ENCODE data around the gene CENPP. TPM values are rescaled to one million over a fixed set of nuclear protein-coding genes. Genes with fewer than 3 reads are reported as not detected.

The CENPP gene
- total RNA-seq, 2 donors from 2014 or later, result 0.78 to 2.3 TPM

DNA sequence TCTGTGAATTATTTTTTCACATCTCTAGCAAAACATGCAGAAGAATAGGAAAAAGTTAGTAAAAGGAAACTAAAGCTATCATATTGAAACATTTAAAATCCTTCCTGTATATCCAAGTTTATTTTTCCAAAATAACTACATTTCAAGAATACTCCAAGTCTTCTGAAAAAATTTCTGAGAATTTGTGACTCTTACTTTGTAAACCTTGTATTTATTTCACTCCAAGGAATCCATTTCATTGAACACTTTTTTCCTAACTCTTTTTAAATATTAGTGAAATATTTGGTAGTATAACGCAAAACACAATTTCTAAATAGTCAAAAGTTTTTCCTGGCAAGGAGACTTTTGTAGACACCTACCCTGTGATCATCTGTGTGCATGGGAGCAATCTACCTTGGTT lies 190.8 kb downstream of the CENPP start:
- H3K4me3 ChIP-seq, result no peak overlapping the region
- TF ChIP-seq POLR2A (IDR thresholded peaks at IDR 0.05), result no peak
- TF ChIP-seq, protein P1, sequence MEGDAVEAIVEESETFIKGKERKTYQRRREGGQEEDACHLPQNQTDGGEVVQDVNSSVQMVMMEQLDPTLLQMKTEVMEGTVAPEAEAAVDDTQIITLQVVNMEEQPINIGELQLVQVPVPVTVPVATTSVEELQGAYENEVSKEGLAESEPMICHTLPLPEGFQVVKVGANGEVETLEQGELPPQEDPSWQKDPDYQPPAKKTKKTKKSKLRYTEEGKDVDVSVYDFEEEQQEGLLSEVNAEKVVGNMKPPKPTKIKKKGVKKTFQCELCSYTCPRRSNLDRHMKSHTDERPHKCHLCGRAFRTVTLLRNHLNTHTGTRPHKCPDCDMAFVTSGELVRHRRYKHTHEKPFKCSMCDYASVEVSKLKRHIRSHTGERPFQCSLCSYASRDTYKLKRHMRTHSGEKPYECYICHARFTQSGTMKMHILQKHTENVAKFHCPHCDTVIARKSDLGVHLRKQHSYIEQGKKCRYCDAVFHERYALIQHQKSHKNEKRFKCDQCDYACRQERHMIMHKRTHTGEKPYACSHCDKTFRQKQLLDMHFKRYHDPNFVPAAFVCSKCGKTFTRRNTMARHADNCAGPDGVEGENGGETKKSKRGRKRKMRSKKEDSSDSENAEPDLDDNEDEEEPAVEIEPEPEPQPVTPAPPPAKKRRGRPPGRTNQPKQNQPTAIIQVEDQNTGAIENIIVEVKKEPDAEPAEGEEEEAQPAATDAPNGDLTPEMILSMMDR (IDR thresholded peaks at IDR 0.05), result no peak
- H3K9me3 ChIP-seq, result no peaks in the 10 kb centered on the region
- WGBS, 2 donors, result 90 to 100% methylated on average over 1 of the region's 1 CpG
- H3K27ac ChIP-seq, result no peak overlapping the region
- no peaks in the 10 kb centered on the region for H3K27me3 ChIP-seq
- DNase-seq, result no peak
- no peaks in the 10 kb centered on the region for H3K36me3 ChIP-seq (replicated peaks in 1 of 2; ENCODE audit: insufficient read depth in 1 of 2, low read depth in 2 of 2)
- ATAC-seq, result no peak
- no peaks in the 10 kb centered on the region for H3K4me1 ChIP-seq
- intact Hi-C loops (cut with DNase I), result no loop called here

DNA sequence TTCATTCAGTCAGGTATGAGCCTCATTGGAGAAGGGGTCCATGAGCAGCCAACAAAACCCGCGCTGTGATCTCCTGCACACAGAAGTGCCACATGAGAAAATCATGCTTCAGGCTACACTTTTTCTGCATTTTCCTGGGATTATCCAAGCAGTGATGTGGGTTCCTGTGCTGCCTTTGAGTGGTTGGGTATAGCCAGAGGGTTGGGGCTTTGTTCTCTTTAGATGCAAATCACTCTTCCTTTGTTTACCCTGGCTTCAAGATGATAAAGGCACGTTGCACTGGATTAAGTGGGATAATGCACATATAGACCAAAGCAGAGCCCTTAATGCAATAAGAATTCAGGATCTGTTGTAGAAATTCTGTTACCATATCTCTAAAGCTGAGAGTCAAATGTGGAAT lies 191.3 kb downstream of the CENPP start:
- ATAC-seq (no peak), DNase-seq (no peak)
- H3K27ac ChIP-seq, result no peak overlapping the region
- H3K36me3 ChIP-seq (replicated peaks in 1 of 2; ENCODE audit: insufficient read depth in 1 of 2, low read depth in 2 of 2), result no peaks in the 10 kb centered on the region
- TF ChIP-seq POLR2A (IDR thresholded peaks at IDR 0.05), result no peak
- TF ChIP-seq, protein P1 (IDR thresholded peaks at IDR 0.05), result no peak
- H3K9me3 ChIP-seq, result no peaks in the 10 kb centered on the region
- 64 to 69% methylated on average over 3 of the region's 3 CpGs for WGBS, 2 donors
- H3K4me3 ChIP-seq, result no peak overlapping the region
- H3K4me1 ChIP-seq, result no peaks in the 10 kb centered on the region
- intact Hi-C loops (cut with DNase I), result no loop called here
- no peaks in the 10 kb centered on the region for H3K27me3 ChIP-seq

DNA sequence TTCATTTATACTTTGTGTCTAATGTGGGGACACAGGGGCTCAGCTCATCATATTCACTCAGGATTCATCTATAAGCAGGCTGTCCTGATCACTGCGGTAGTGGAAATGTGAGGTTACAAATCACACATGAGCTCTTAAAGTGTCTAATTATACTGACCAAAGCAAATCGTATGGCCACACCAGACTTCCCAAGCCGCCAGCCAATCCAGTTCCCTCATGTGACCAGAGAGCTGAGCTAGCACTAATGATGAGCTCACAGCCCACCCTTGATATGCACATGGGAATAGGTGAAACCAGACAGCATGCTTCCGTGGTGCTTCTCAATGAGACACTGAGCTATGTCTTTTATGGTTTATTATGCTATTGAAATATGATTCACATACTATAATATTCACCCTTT lies 192.4 kb downstream of the CENPP start:
- TF ChIP-seq POLR2A (IDR thresholded peaks at IDR 0.05), result no peak
- TF ChIP-seq, protein P1 (IDR thresholded peaks at IDR 0.05), result no peak
- Histone ChIP-seq H3K4me3 (no peak overlapping the region), H3K36me3 (replicated peaks in 1 of 2; ENCODE audit: insufficient read depth in 1 of 2, low read depth in 2 of 2) (no peaks in the 10 kb centered on the region), H3K27me3 (no peaks in the 10 kb centered on the region), H3K27ac (no peak overlapping the region), H3K9me3 (no peaks in the 10 kb centered on the region), H3K4me1 (no peaks in the 10 kb centered on the region)
- WGBS, 2 donors, result 91 to 94% methylated on average over 4 of the region's 4 CpGs
- DNase-seq, result no peak
- intact Hi-C loops (cut with DNase I), result no loop called here
- ATAC-seq, result no peak

DNA sequence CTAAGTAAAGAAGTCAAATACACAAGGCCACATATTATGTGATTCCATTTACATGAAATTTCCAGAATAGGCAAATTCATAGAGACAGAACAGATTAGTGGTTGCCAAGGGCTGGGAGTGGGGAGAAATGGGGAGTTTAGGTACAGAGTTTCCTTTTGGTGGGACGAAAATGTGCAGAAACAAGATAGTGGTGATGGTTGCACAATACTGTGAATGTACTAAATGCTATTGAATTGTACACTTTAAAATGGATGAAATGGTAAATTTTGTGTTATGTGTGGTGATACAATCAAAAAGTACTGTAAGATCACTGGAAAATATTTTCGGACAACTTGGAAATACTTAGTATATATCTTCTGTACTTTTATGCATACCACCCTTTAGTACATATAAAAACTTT lies 195.1 kb downstream of the CENPP start:
- Histone ChIP-seq H3K9me3 (no peaks in the 10 kb centered on the region), H3K4me3 (no peak overlapping the region), H3K27ac (no peak overlapping the region), H3K27me3 (no peaks in the 10 kb centered on the region), H3K4me1 (no peaks in the 10 kb centered on the region), H3K36me3 (replicated peaks in 1 of 2; ENCODE audit: insufficient read depth in 1 of 2, low read depth in 2 of 2) (no peaks in the 10 kb centered on the region)
- intact Hi-C loops (cut with DNase I), result no loop called here
- no peak for DNase-seq
- no peak for TF ChIP-seq POLR2A (IDR thresholded peaks at IDR 0.05)
- TF ChIP-seq, protein P1 (IDR thresholded peaks at IDR 0.05), result no peak
- WGBS, 2 donors, result 87 to 88% methylated on average over 2 of the region's 2 CpGs
- ATAC-seq, result no peak

Data from body of pancreas (tissue), 4 donors.